D341Med (cell line): ENCODE results near the gene RASSF5.
"Not testable (repeated sequence)": the region's sequence is repeated elsewhere in the genome, so short reads cannot be mapped to it uniquely, and the experiment has no call there.

ENCODE experiments used
- DNase-seq: peaks from one replicate; pipeline ENCODE4 v3.0.0; 2012; ENCODE audit warnings: low spot score

RASSF5 gene

DNA sequence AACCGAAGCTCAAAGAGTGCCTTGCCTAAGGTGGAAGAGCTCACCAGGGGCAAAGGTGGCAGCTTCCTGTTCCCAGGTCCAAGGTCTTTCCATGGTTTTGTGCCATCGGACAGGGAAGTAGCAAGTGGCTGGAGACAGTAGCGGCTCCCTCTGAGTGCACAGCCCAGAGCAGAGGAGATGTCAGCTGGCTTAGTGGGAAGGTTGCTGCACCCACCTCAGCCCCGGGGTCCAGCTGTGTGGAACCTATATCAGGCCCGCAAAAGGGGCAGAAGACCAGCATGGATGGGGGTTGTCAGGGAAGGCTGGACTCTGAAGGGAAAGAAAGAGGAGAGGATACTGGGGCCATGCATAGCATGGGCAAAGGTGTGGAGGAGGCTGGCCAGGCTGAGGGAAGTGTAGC lies 30.2 kb upstream of the RASSF5 start:
- no peak for DNase-seq

DNA sequence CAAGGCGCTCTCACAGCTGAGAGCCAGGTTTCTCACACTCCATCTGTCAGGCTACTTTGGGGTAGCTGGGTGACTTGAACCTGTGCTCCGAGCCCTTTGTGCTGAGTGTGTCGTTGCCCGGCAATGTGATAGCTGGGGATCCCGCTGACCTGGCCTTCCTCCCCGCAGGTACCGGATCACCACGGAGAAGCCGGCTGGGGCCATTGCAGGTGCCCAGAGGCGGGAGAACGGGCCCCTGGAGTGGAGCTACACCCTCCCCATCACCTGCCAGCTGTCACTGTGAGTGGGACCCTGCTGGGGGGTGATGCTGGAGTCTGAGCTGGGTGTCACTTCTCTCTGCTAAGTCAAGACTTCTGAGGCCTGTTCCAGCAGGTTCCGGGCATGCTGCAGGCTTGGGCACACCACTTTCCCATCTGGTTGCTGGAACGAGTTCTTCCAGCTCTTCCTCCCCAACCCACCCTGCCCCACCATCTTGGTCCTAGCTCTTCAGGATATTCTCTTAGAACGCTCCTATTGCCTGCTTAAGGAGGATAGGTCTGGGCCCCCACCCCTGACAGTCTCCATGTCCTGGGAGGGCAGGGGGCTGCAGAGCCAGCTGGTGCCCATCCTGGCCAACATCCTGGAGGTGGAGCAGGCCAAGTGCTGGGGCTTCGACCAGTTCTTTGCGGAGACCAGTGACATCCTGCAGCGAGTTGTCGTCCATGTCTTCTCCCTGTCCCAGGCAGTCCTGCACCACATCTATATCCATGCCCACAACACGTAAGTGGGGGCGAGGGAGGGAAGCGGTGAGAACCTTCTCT lies 29.6 kb upstream of the RASSF5 start:
- no peak for DNase-seq

DNA sequence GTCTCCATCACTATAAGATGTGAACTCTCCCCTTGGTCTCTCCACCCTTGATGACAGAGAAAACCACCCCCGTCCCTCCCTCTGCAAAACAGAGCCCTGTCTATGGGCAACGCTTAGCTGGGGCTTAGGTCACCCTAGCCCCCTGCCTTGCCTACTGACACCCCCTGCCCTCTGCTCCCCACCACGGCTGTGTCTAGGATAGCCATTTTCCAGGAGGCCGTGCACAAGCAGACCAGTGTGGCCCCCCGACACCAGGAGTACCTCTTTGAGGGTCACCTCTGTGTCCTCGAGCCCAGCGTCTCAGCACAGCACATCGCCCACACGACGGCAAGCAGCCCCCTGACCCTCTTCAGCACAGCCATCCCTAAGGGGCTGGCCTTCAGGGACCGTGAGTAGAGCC lies 28.6 kb upstream of the RASSF5 start:
- DNase-seq, result no peak

DNA sequence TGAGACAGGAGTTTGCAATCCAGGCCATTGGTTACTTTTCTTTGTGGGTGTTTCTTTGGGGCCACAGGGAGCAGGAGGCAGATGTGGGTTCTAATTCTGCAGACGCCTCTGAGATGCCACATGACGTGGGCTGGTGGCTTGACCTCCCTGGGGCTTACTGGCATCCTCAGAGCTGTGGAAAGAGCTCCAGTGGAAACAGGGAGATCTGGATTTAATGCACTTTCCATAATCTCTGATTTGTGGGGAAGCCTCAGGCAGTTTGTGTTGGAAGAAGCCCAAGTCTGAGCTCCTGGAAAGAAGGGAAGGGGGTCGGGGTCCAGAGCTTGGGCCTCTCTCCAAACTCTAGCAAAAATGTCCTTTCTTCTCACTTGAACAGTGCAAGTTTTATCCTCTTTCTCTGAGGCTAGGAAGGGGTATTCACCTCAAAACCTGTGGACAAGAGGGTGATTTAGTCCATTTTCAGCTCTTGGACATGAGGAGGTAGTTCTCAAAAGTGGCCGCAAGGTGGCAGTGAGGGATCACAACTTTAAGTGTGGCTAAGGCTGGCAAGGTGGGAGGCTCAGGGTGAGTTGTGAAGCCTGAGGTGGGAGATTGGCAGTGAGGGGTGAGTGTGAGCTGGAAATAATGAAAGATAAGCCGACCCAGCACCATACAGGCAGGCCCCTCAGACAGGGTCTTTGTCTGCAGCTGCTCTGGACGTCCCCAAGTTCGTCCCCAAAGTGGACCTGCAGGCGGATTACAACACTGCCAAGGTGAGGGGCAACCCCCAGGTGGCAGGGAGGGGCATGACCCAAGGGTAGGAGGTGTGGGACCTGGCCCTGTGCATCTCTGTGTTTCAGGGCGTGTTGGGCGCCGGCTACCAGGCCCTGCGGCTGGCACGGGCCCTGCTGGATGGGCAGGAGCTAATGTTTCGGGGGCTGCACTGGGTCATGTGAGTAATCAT lies 27.9 kb upstream of the RASSF5 start:
- peak; percentile 86 for DNase-seq

DNA sequence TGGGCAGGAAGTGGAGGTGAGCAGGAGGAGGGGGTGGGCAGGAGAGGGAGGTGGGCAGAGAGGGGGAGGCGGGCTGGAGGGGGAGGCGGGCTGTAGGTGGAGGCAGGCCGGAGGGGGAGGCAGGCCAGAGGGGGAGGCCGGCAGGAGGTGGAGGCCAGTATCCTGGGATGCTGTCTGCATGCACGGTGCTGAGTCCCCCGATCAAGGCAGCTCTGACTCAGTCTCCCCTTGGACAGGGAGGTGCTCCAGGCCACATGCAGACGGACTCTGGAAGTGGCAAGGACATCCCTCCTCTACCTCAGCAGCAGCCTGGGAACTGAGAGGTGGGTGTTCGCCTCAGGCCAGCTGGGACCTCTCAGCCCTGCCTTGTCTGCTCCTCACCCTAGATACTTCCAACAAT lies 27.1 kb upstream of the RASSF5 start:
- DNase-seq, result no peak

DNA sequence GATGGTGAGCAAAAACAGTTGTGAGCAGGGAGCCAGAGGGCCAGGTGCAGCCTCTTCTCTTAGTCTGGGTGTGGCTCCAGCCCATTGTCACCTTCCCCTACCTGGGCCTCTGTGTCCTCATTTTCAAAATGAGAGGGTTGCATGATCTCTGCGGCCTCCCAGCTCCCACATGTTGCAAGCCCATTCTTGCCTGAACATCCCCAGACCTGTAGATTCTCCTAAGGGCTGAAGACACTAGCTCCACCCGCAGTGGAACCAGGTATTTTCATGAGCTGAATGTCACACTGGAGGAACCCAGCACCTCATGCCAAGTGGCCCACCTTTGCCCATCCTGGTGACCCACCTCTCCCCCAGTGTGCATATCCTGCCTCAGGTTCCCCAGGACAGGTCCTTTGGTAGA lies 24.7 kb upstream of the RASSF5 start:
- no peak for DNase-seq

DNA sequence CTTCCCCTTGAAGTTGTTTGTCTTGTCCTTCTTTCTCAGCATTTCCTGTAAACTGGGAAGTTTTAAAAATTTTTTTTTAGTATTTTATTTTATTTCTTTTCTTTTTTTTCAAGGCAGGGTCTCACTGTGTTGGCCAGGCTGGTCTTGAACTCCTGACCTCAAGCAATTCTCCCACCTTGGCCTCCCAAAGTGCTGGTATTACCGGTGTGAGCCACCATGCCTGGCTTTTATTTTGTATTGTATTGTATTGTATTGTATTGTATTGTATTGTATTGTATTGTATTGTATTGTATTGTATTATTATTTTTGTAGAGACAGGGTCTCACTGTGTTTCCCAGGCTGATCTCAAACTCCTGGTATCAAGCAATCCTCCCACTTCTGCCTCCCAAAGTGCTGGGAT lies 23.5 kb upstream of the RASSF5 start:
- DNase-seq, result not testable (repeated sequence)

DNA sequence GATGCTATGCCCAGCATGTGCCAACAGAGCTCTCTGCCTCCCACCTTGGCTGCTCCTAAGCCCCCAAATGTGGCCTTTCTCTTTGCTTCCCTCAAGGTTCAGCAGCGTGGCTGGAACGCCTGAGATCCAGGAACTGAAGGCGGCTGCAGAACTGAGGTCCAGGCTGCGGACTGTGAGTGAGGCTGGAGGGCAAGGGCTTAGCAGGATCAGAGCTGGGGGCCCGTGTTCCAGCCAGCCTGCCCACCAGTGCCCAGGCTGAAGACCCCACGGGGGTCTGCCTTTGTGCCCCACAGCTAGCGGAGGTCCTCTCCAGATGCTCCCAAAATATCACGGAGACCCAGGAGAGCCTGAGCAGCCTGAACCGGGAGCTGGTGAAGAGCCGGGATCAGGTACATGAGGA lies 22.4 kb upstream of the RASSF5 start:
- DNase-seq, result no peak

DNA sequence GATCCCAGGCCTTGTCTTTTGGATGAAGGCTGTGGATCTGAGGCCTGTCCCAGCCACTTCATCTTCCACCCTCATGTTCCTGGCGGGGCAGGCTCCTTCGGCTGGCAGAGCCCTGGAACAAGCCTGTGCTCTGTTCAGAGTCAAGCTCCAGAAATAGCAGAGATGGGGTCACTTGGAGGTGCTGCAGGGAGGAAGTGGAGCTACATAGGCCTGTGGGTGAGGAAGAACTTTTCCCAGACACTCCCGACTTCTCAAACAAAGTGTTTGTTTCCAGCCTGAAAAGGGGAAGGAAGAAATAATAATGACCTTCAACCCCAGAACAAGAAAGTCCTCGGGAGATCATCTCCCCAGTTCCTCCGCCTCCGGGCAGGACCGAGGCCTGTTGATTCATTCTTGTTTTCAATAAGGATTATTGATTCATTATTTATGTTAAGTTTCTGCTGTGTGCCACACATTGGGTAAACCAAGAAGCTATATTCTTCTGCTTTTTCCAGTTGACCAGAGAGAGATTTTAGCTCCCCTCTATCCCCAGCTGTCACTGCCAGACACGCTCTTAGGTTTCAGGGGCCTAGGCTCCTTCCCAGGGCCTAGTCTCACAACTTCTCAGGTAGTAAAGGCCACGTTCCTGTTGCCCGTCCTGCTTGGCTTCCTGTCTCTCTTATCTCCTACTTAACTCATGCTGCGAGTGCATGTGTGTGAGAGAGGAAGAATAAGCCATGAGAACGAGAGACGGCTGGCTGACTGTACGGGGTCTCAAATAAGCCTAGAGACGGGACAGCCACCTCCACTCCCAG lies 20.1 kb upstream of the RASSF5 start:
- no peak for DNase-seq

DNA sequence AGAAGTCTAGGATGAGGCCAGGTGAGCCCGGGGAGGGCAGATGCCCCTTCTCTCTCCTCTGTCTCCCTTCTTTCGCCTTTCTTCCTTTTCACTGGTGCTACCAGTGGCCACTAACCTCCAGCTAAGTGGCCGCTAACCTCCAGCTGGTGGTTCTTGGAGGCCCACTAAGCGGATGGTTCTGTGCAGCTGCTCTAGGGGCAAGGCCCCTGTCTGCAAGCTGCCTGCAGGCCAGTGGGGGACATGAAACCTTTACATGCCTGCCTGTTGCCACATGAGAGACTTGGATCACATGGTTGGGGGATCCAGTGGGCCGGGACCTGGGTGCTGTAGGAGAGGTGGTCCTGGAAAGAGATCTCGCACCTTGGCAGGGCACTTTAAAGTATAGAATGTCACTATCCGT lies 19.4 kb upstream of the RASSF5 start:
- DNase-seq, result no peak

DNA sequence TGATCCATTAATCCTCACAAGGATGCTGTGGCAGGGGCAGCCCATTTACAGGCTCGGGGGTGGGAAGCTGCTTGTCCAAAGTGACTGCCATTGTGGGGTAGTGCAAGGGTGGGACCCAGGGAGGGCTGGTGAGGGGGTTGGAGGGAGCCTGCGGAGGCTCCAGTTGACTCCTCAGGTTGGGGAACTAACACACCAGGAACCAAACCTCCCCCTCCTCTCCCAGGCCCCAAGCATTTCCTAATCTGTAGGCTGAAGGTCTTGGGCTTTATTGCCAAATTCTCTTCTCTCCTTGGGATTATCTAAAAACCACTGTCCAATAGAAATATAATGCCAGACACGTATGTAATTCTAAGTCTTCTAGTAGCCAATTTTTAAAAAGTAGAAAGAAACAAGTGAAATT lies 18.9 kb upstream of the RASSF5 start:
- DNase-seq, result no peak

DNA sequence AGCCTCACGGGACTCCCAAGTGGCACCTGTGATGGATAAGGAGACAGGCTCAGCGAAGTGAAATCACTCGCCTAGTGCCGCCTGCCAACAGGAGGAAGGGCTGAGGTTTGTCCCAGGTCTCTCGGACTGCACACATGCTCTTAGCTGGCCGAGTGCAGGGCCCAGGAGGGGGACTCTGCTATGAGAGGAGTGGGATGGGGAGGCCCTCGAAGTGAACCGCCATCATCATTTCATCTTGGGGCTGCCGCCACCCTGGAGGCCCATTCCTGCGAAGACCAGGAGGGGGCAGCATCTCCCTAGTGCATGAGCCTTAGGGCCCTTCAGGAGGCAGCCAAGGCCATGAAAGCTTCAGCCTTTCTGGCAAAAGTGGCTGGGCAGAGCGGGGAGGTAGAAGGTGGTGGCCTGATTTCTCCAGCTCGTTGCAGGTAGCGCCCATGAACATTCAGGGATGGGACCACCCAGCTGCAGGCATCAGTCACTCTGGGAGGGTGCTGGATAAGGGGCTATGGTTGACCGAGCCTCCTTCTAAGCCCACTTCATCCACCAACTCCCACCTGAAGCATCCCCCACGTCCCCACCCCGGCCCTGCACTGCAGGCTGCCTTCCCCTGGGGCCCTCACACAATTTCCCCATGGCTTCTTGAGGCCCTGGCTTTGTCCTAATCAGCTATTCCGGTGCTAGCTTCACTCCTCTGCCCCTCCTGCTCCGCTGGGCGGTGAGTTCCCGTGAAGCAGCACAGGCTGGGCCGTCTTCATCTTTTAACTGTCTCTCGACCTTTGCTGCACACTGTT lies 17.2 kb upstream of the RASSF5 start:
- DNase-seq, result peak; percentile 92

DNA sequence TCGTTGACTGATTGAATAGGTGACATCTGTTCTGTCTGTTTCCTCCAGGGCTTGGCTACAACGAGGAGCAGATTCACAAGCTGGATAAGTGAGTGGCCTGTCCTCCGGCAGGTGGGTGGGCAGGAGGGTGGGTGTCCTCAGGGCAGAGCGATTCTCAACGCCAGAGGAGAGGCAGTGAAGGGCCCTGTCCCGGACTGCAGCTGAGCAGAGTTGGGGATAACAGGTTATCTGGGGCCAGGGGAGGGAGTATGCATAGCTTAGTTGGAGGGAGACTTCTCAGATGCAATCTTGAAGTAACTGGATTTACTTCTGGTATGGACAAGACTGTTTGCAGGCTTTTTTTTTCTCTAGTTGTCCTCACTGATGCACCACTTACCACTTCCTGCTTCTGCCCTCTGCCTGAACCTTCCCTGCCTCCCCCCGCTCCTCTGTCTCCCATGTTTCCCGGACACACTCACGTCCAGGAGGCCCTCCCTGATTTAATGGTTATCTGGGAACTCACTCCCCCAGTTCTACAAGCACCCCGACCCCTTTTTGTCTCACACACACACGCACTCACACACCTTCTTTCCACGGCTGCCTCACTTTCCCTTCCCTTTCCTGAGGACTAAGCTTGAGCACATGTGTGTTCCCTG lies 16.4 kb upstream of the RASSF5 start:
- no peak for DNase-seq

DNA sequence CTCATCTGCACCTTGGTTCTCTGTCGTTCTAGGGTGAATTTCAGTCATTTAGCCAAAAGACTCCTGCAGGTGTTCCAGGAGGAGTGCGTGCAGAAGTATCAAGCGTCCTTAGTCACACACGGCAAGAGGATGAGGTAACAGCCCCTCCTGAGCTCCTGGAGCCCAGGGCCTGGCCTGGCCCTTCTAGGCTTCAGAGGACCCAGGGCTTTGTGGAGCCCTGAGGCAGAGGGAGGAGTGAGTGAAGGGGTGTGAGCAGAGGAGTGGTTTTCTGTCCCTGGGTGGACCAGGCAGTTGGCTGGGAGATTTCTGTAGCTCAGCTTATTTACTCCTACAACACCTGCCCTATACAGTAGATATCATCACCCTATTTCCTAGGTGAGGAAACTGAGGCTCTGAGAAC lies 15.7 kb upstream of the RASSF5 start:
- no peak for DNase-seq

DNA sequence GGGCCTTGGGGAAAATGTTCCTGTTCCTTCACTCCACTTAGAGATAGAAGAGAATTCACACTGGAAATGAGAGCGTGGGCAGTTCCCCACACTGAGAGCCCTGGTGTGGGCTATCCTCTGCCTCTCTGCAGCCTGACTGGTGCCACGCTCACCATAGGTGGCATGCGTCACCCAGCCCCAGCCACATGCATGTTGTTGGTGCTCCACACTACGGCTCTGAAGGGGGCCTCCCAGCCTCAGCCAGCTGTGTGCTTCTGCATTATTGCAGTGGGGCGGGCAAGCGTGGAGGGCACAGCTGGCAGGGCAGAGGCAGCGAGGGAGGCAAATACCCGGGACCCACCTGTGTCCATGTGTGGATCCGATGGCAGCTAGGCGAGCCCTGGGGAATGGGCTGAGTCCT lies 14.7 kb upstream of the RASSF5 start:
- no peak for DNase-seq

DNA sequence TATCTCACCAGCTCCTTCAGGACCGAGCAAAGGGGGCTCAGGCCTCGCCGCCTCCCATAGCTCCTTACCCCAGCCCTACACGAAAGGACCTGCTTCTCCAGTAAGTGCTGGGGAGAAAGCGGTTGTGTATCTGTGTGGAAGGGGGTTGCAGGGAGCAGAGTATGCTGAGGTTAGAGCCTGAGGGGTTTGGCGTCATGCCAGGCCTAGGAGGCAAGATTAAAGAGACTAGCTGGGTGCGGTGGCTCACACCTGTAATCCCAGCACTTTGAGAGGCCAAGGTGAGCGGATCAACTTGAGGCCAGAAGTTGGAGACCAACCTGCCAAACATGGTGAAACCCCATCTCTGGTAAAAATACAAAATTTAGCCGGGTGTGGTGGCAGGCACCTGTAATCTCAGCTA lies 14.1 kb upstream of the RASSF5 start:
- no peak for DNase-seq

DNA sequence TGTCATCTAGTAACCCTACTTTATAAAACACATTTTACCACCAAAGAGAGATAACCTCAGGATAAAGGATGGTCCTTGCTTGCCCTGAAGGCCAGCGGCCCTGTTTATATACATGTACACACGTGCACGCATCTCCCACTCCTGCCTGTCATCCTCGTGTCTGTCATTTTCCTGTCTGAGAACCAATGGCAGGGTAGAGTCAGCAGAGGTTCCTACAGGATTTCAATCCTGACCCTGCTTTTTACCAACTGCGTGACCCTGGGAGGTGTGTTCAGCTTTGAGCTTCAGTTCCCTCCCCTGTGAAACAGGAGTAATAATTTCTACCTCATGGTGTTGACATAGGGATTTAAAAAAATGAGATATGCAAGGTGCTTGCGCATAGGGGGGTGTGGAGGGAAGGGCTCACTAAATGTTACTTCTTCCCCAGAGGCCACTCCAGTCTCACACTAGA lies 12.3 kb upstream of the RASSF5 start:
- no peak for DNase-seq

DNA sequence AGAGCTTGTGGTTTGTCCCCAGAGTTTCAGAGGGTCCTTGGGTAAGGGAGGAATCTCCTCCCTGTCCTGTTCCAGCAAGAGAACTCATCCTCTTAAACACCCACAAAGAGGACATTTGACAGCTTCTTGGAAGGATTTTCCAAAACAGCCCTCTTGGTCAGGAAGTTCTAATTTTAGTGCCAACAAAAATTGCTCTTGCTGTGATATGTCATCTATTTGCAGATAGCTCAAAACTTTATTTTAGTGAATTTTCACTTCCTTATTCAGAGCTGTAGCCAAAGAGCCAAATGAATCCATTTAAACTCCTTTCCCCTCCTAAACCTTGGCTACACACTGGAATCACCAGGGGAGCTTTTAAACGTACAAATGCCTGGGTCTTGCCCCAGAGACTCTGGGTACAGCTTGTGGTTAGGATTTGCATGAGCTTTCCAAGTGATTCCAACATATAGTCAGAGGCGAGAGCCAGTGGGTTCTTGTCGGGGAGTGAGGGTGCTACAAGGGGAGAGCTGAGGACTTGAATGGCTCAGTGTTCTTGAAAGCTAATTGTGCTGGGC lies 11.8 kb upstream of the RASSF5 start:
- DNase-seq, result no peak

DNA sequence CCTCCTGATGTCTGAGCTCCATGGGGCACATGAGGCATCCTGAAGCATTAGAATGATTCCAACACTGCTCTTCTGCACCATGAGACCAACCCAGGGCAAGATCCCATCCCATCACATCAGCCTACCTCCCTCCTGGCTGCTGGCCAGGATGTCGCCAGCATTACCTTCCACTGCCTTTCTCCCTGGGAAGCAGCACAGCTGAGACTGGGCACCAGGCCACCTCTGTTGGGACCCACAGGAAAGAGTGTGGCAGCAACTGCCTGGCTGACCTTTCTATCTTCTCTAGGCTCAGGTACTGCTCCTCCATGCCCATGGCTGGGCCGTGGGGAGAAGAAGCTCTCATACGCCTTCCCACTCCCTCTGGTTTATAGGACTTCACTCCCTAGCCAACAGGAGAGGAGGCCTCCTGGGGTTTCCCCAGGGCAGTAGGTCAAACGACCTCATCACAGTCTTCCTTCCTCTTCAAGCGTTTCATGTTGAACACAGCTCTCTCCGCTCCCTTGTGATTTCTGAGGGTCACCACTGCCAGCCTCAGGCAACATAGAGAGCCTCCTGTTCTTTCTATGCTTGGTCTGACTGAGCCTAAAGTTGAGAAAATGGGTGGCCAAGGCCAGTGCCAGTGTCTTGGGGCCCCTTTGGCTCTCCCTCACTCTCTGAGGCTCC lies 11.1 kb upstream of the RASSF5 start:
- no peak for DNase-seq

DNA sequence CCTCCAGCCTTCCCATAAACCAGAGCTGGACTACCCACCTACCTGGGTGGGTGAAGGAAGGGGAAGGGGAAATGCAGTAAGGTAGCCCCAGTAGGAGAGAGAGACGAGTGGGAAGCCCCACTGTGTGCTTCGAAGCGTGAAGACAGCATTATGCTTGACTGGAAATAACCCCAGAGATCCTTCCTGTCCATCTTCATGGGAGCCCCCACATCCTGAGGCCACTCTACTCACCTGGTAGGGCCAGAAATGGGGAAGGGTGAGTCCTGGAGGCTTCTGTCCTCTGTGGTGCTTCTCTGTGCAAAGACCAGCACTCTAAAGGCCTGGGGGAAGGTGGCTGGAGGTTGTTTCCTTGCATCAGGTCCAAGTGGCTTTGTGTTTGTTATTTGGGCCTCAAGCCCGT lies 10.0 kb upstream of the RASSF5 start:
- no peak for DNase-seq
